ENCODE results near the gene MRPS7. TPM values are rescaled to one million over a fixed set of nuclear protein-coding genes. Genes with fewer than 3 reads are reported as not detected.
A peak's percentile ranks its signal among the peaks of the same experiment; 100 is the strongest.

MRPS7 gene
- total RNA-seq, 1 donor from 2014 or later, result 34.7 TPM

DNA sequence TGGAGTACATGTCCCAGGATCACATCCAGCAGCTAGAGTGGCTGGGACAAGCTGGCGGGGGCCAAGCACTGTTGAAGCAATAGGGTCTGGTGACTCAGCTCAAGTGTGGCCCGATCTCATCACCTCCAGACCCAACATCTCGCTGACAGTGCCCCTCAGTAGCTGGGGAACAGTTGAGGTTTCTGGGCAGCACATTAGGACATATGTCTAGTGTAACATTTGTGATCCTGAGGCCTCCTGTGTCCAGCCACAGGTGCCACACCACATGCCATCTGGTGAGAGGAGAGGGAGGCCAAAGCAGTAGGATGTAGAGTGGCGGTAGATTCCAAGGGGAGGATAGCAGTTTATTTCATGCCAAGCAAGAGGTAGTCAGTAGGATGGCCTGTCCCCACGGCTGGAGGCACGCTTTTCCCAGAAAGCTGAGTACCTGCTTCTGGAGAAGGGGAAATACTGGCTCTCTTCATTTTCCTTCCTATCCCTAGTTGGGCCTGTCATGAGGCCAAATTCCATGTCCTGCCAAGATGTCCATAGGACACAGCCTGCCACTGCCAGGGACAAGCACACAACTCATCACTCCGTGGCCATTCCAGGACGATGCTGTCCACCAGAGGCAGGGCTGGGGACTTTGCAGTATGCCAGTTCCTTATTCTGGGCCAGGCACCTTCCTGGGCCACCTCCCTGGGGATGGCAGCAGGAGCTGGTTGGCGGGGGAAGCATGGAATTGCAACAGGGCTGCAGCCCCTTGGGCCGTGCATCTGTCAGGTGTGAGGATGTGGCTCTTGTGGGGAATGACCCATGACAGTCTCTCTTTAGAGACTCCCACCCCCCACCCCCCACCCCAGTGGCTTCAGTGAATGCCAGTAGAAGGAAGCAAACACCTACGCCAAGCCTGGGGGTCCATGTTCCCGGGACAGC lies 24.3 kb upstream of the MRPS7 start:
- Histone ChIP-seq H3K27ac (no peak overlapping the region), H3K9me3 (no peaks in the 10 kb centered on the region), H3K27me3 (no peaks in the 10 kb centered on the region), H3K4me3 (no peak overlapping the region), H3K36me3 (peaks cover 98% of the 10 kb centered on the region), H3K4me1 (no peaks in the 10 kb centered on the region)
- DNase-seq, result no peak
- no peak for ATAC-seq
- intact Hi-C loops (cut with DNase I), result no loop called here
- TF ChIP-seq, protein P1, sequence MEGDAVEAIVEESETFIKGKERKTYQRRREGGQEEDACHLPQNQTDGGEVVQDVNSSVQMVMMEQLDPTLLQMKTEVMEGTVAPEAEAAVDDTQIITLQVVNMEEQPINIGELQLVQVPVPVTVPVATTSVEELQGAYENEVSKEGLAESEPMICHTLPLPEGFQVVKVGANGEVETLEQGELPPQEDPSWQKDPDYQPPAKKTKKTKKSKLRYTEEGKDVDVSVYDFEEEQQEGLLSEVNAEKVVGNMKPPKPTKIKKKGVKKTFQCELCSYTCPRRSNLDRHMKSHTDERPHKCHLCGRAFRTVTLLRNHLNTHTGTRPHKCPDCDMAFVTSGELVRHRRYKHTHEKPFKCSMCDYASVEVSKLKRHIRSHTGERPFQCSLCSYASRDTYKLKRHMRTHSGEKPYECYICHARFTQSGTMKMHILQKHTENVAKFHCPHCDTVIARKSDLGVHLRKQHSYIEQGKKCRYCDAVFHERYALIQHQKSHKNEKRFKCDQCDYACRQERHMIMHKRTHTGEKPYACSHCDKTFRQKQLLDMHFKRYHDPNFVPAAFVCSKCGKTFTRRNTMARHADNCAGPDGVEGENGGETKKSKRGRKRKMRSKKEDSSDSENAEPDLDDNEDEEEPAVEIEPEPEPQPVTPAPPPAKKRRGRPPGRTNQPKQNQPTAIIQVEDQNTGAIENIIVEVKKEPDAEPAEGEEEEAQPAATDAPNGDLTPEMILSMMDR (IDR thresholded peaks at IDR 0.05), result no peak

DNA sequence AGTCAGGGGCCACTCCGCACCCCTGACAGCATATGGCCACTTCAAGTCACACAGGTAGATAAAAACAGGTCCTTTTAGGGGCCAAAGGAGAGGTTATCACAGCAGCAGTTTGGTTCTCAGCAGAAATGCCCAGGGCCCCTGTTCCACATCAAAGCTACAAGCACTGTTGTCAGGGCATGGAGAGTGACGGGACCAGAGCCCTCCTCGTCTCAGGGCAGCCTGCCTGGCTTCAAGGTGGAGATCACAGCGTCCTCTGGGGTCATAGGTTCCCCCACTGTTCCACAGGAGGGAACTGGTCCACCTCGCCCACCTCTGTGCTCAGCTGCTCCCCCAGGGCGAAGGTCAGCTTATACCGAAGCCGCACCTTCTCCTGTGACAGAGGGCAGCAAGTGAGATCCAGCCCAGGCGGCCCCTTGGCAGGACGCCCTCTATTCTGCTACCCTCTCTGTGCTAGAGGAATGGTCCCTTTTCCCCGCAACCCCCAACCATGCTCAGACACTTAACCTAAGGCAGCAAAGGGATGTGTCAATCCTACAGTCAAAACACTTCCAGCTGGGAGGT lies 23.6 kb upstream of the MRPS7 start:
- Histone ChIP-seq H3K27me3 (no peaks in the 10 kb centered on the region), H3K9me3 (no peaks in the 10 kb centered on the region), H3K4me1 (no peaks in the 10 kb centered on the region), H3K36me3 (peaks cover 98% of the 10 kb centered on the region), H3K27ac (no peak overlapping the region), H3K4me3 (no peak overlapping the region)
- intact Hi-C loops (cut with DNase I), result no loop called here
- ATAC-seq, result no peak
- TF ChIP-seq, protein P1 (IDR thresholded peaks at IDR 0.05), result no peak
- DNase-seq, result no peak

DNA sequence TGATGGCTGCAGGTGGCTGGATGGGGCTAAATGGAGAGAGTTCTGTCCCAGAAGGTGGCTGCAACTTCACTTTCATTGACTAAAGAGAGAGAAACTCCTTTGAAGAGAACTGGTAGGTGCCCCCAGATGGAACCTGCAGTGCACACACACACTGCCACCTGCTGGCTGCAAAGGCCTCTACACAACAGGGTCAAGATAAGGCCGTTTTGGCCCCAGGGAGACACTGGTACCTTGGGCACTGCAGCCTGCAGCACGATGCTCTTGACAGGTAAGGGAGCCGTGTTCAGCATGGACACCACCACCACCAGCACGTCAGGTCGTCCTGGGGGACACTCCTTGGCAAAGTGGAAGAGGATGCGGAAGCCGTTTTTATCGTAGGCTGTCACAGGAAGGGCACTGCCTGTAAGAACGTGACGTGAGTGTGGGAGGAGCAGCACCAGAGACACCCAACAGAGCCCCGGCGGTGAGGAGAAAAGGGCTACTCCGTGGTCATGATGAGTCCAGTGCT lies 22.9 kb upstream of the MRPS7 start:
- no peak overlapping the region for H3K27ac ChIP-seq
- ATAC-seq (peak; percentile 81), DNase-seq (peak; percentile 75)
- intact Hi-C loops (cut with DNase I), result no loop called here
- H3K4me3 ChIP-seq, result no peak overlapping the region
- H3K9me3 ChIP-seq, result no peaks in the 10 kb centered on the region
- TF ChIP-seq, protein P1 (IDR thresholded peaks at IDR 0.05), result peak; percentile 81
- H3K4me1 ChIP-seq, result no peaks in the 10 kb centered on the region
- H3K27me3 ChIP-seq, result no peaks in the 10 kb centered on the region
- H3K36me3 ChIP-seq, result peaks cover 100% of the 10 kb centered on the region

DNA sequence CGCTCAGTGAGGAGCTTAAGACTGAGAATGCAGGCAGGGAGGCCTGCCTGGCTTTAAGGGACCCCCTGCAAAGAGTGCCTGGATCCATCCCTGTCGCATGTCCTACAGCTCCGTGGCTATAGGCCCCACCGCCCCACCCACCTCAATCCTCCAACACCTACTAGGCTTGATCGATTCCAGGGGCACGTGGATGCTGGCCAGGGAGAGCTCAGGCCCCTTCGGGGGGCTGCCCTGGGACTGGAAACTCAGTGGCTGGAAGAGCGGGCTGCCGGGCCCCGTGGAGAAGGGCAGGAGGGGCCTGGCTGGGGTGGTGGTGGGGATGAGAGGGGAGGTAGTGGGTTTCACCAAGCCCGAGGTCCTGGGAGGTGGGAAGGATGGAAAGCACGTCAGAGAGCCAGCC lies 22.5 kb upstream of the MRPS7 start:
- DNase-seq, result no peak
- TF ChIP-seq, protein P1 (IDR thresholded peaks at IDR 0.05), result no peak
- intact Hi-C loops (cut with DNase I), result no loop called here
- Histone ChIP-seq H3K27me3 (no peaks in the 10 kb centered on the region), H3K4me3 (no peak overlapping the region), H3K4me1 (no peaks in the 10 kb centered on the region), H3K9me3 (no peaks in the 10 kb centered on the region), H3K36me3 (peaks cover 100% of the 10 kb centered on the region), H3K27ac (no peak overlapping the region)
- no peak for ATAC-seq

DNA sequence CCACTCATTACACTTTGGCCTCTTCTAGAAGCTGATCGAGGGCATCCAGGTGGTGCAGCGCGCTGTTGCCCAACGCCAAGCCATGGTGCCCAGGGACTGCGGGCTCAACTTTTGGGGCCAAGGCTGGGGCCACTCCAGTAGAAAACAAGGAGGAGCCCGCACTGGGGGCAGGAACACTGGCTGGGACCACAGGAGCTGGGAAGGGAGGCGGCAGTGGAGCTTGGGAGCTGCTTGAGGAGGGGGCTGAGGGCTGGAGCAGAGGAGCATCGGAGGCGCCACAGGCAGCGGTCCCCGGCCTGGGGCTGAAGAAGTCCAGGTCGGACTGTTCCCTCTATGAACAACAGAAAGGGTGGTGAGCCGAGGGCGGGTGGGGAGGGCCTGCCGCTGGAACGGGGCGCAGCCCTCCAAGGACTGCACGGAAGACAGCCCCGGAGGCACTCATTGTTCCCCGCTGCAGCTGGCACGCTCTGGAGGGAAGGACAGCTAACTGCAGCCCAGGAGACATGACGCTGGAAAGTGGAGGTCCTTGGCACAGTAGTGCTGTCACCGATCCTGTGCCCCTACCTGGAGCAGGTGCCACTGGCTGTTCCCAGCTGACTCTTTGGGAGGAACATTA lies 21.8 kb upstream of the MRPS7 start:
- no peak for DNase-seq
- no peaks in the 10 kb centered on the region for H3K9me3 ChIP-seq
- intact Hi-C loops (cut with DNase I), result no loop called here
- no peak for ATAC-seq
- H3K36me3 ChIP-seq, result peaks cover 100% of the 10 kb centered on the region
- H3K27ac ChIP-seq, result no peak overlapping the region
- H3K4me3 ChIP-seq, result no peak overlapping the region
- TF ChIP-seq, protein P1 (IDR thresholded peaks at IDR 0.05), result no peak
- H3K4me1 ChIP-seq, result no peaks in the 10 kb centered on the region
- H3K27me3 ChIP-seq, result no peaks in the 10 kb centered on the region
